Mucosa of rectum (tissue), 2 donors: ENCODE measurements around the gene GART.

Experiments
- H3K27ac ChIP-seq, 2 donors: one replicate each; pipeline ENCODE4 v1.7.0; 2013; ENCODE audit warnings: inconsistent platforms in 2 of 2, low read depth in 2 of 2, low read length in 2 of 2
- H3K27me3 ChIP-seq, 2 donors: one replicate each; pipeline ENCODE4 v1.7.0; 2013; ENCODE audit warnings: low read length in 2 of 2; ENCODE audit not compliant: control insufficient read depth in 2 of 2, insufficient read depth in 2 of 2
- H3K36me3 ChIP-seq, 2 donors: one replicate each; pipeline ENCODE4 v1.7.0; 2013; ENCODE audit warnings: low read length in 2 of 2; ENCODE audit not compliant: control insufficient read depth in 2 of 2, insufficient read depth in 2 of 2
- H3K4me1 ChIP-seq, 2 donors: one replicate each; pipeline ENCODE4 v1.7.0; 2013; ENCODE audit warnings: low read length in 2 of 2, mild to moderate bottlenecking in 1 of 2; ENCODE audit not compliant: control insufficient read depth in 2 of 2, insufficient read depth in 2 of 2
- H3K4me3 ChIP-seq, 2 donors: one replicate each; pipeline ENCODE4 v1.7.0; 2013; ENCODE audit warnings: low read length in 2 of 2
- H3K9ac ChIP-seq, 2 donors: one replicate each; pipeline ENCODE4 v1.7.0; 2013; ENCODE audit warnings: low read length in 2 of 2, low read depth in 1 of 2, mild to moderate bottlenecking in 1 of 2
- H3K9me3 ChIP-seq, 2 donors: one replicate each; pipeline ENCODE4 v1.7.0; 2013; ENCODE audit warnings: low read length in 2 of 2; ENCODE audit not compliant: control insufficient read depth in 2 of 2
- donor health status: healthy.
- donor health status: Normal muscosa, but diverticular disease.

Gene GART

DNA sequence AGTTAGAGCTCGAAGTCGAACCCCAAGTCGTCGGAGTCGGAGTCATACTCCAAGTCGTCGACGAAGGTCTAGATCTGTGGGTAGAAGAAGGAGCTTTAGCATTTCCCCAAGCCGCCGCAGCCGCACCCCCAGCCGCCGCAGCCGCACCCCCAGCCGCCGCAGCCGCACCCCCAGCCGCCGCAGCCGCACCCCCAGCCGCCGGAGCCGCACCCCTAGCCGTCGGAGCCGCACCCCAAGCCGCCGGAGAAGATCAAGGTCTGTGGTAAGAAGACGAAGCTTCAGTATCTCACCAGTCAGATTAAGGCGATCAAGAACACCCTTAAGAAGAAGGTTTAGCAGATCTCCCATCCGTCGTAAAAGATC, 13.0 kb upstream of the GART start:
- Histone ChIP-seq H3K27me3 (no peaks in the 10 kb centered on the region), H3K36me3 (peaks cover 84 to 89% of the 10 kb centered on the region in 2 donors), H3K9ac (no peak overlapping the region), H3K27ac (no peak overlapping the region), H3K4me3 (no peak overlapping the region), H3K4me1 (no peaks in the 10 kb centered on the region), H3K9me3 (no peaks in the 10 kb centered on the region)

DNA sequence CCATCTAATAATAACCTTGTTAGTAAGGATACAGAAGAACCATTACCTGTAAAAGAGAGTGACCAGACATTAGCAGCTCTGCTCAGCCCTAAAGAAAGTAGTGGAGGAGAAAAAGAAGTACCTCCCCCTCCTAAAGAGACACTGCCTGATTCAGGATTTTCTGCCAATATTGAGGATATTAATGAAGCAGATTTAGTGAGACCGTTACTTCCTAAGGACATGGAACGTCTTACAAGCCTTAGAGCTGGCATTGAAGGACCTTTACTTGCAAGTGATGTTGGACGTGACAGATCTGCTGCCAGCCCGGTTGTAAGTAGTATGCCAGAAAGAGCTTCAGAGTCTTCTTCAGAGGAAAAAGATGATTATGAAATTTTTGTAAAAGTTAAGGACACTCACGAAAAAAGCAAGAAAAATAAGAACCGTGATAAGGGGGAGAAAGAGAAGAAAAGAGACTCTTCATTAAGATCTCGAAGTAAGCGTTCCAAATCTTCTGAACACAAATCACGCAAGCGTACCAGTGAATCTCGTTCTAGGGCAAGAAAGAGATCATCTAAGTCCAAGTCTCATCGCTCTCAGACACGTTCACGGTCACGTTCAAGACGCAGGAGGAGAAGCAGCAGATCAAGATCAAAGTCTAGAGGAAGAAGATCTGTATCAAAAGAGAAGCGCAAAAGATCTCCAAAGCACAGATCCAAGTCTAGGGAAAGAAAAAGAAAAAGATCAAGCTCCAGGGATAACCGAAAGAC, 12.5 kb upstream of the GART start:
- no peaks in the 10 kb centered on the region for H3K9me3 ChIP-seq
- no peak overlapping the region for H3K9ac ChIP-seq
- H3K4me1 ChIP-seq, result no peaks in the 10 kb centered on the region
- no peak overlapping the region for H3K27ac ChIP-seq
- peaks cover 84 to 89% of the 10 kb centered on the region in 2 donors for H3K36me3 ChIP-seq
- no peaks in the 10 kb centered on the region for H3K27me3 ChIP-seq
- no peak overlapping the region for H3K4me3 ChIP-seq

DNA sequence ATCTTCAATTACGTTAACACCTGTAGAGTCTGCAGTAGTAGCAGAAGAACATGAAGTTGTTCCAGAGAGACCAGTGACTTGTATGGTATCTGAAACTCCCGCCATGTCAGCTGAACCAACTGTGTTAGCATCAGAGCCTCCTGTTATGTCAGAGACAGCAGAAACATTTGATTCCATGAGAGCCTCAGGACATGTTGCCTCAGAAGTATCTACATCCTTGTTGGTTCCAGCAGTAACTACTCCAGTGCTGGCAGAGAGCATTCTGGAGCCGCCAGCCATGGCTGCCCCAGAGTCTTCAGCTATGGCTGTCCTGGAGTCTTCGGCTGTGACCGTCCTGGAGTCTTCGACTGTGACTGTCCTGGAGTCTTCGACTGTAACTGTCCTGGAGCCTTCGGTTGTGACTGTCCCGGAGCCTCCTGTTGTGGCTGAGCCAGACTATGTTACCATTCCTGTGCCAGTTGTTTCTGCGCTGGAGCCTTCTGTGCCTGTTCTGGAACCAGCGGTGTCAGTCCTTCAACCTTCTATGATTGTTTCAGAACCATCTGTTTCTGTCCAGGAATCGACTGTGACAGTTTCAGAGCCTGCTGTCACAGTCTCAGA, 11.2 kb upstream of the GART start:
- H3K27ac ChIP-seq, result no peak overlapping the region
- no peaks in the 10 kb centered on the region for H3K27me3 ChIP-seq
- no peak overlapping the region for H3K9ac ChIP-seq
- H3K4me3 ChIP-seq, result no peak overlapping the region
- no peaks in the 10 kb centered on the region for H3K9me3 ChIP-seq
- H3K4me1 ChIP-seq, result no peaks in the 10 kb centered on the region
- peaks cover 76 to 80% of the 10 kb centered on the region in 2 donors for H3K36me3 ChIP-seq

DNA sequence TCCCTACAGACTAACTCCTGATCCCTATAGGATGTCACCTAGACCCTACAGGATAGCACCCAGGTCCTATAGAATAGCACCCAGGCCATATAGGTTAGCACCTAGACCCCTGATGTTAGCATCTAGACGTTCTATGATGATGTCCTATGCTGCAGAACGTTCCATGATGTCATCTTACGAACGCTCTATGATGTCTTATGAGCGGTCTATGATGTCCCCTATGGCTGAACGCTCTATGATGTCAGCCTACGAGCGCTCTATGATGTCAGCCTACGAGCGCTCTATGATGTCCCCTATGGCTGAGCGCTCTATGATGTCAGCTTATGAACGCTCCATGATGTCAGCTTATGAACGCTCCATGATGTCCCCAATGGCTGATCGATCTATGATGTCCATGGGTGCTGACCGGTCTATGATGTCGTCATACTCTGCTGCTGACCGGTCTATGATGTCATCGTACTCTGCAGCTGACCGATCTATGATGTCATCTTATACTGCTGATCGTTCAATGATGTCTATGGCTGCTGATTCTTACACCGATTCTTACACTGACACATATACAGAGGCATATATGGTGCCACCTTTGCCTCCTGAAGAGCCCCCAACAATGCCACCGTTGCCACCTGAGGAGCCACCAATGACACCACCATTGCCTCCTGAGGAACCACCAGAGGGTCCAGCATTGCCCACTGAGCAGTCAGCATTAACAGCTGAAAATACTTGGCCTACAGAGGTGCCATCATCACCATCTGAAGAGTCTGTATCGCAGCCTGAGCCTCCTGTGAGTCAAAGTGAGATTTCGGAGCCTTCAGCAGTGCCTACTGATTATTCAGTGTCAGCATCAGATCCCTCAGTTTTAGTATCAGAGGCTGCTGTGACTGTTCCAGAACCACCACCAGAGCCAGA, 10.4 kb upstream of the GART start:
- H3K4me3 ChIP-seq, result no peak overlapping the region
- peaks cover 73 to 74% of the 10 kb centered on the region in 2 donors for H3K36me3 ChIP-seq
- no peaks in the 10 kb centered on the region for H3K27me3 ChIP-seq
- H3K9me3 ChIP-seq, result no peaks in the 10 kb centered on the region
- no peak overlapping the region for H3K27ac ChIP-seq
- no peak overlapping the region for H3K9ac ChIP-seq
- no peaks in the 10 kb centered on the region for H3K4me1 ChIP-seq

DNA sequence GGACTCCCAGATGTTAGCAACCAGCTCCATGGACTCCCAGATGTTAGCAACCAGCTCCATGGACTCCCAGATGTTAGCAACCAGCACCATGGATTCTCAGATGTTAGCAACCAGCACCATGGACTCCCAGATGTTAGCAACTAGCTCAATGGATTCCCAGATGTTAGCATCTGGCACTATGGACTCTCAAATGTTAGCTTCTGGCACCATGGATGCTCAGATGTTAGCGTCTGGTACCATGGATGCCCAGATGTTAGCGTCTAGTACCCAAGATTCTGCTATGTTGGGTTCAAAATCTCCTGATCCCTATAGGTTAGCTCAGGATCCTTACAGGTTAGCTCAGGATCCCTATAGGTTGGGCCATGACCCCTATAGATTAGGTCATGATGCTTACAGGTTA, 9.7 kb upstream of the GART start:
- peaks cover 70 to 73% of the 10 kb centered on the region in 2 donors for H3K36me3 ChIP-seq
- no peak overlapping the region for H3K4me3 ChIP-seq
- H3K27me3 ChIP-seq, result no peaks in the 10 kb centered on the region
- no peaks in the 10 kb centered on the region for H3K9me3 ChIP-seq
- H3K9ac ChIP-seq, result no peak overlapping the region
- no peak overlapping the region for H3K27ac ChIP-seq
- no peaks in the 10 kb centered on the region for H3K4me1 ChIP-seq

DNA sequence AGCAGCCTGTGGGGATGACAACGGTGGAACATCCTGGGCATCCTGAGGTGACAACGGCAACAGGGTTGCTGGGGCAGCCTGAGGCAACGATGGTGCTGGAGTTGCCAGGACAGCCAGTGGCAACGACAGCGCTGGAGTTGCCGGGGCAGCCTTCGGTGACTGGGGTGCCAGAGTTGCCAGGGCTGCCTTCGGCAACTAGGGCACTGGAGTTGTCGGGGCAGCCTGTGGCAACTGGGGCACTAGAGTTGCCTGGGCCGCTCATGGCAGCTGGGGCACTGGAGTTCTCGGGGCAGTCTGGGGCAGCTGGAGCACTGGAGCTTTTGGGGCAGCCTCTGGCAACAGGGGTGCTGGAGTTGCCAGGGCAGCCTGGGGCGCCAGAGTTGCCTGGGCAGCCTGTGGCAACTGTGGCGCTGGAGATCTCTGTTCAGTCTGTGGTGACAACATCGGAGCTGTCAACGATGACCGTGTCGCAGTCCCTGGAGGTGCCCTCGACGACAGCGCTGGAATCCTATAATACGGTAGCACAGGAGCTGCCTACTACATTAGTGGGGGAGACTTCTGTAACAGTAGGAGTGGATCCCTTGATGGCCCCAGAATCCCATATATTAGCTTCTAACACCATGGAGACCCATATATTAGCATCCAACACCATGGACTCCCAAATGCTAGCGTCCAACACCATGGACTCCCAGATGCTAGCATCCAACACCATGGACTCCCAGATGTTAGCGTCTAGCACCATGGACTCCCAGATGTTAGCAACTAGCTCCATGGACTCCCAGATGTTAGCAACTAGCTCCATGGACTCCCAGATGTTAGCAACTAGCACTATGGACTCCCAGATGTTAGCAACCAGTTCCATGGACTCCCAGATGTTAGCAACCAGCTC, 9.1 kb upstream of the GART start:
- H3K4me1 ChIP-seq, result no peaks in the 10 kb centered on the region
- no peaks in the 10 kb centered on the region for H3K27me3 ChIP-seq
- no peak overlapping the region for H3K4me3 ChIP-seq
- no peak overlapping the region for H3K9ac ChIP-seq
- H3K9me3 ChIP-seq, result no peaks in the 10 kb centered on the region
- peaks cover 67 to 70% of the 10 kb centered on the region in 2 donors for H3K36me3 ChIP-seq
- H3K27ac ChIP-seq, result no peak overlapping the region

DNA sequence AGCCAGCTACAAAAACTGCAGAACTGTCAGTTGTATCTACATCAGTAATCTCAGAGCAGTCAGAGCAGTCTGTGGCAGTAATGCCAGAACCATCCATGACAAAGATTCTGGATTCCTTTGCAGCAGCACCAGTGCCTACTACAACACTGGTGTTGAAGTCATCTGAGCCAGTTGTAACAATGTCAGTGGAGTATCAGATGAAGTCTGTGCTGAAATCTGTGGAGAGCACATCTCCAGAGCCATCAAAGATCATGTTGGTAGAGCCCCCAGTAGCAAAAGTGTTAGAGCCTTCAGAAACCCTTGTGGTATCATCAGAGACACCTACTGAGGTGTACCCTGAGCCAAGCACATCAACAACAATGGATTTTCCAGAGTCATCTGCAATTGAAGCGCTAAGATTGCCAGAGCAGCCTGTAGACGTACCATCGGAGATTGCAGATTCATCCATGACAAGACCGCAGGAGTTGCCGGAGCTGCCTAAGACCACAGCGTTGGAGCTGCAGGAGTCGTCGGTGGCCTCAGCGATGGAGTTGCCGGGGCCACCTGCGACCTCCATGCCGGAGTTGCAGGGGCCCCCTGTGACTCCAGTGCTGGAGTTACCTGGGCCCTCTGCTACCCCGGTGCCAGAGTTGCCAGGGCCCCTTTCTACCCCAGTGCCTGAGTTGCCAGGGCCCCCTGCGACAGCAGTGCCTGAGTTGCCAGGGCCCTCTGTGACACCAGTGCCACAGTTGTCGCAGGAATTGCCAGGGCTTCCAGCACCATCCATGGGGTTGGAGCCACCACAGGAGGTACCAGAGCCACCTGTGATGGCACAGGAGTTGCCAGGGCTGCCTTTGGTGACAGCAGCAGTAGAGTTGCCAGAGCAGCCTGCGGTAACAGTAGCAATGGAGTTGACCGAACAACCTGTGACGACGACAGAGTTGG, 8.2 kb upstream of the GART start:
- H3K9me3 ChIP-seq, result no peaks in the 10 kb centered on the region
- peaks cover 63 to 66% of the 10 kb centered on the region in 2 donors for H3K36me3 ChIP-seq
- no peak overlapping the region for H3K9ac ChIP-seq
- H3K27me3 ChIP-seq, result no peaks in the 10 kb centered on the region
- peaks cover 4% of the 10 kb centered on the region in 2 donors for H3K4me1 ChIP-seq
- H3K4me3 ChIP-seq, result no peak overlapping the region
- no peak overlapping the region for H3K27ac ChIP-seq

DNA sequence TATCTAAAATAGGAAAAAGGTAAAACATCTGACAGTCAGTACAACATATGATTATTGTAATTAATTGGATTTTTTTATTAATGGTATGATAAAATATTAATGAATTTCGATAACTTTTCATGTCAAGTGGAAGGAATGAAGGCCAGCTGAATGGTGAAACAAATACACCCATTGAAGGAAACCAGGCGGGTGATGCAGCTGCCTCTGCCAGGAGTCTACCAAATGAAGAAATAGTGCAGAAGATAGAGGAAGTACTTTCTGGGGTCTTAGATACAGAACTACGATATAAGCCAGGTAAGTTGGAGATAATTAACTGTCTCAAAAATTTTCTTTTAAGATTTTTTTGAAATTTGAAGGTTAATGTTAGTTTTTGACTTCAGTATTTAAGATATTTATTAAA, 4.2 kb upstream of the GART start:
- no peak overlapping the region for H3K27ac ChIP-seq
- H3K9me3 ChIP-seq, result no peaks in the 10 kb centered on the region
- H3K4me1 ChIP-seq, result peaks cover 8 to 10% of the 10 kb centered on the region in 2 donors
- H3K9ac ChIP-seq, result no peak overlapping the region
- peaks cover 25 to 28% of the 10 kb centered on the region in 2 donors for H3K36me3 ChIP-seq
- H3K4me3 ChIP-seq, result no peak overlapping the region
- no peaks in the 10 kb centered on the region for H3K27me3 ChIP-seq
